ENCODE measurements around the gene FER.
A peak's percentile ranks its signal among the peaks of the same experiment; 100 is the strongest.
"Not testable (repeated sequence)": the region's sequence is repeated elsewhere in the genome, so short reads cannot be mapped to it uniquely, and the experiment has no call there.

FER gene

DNA sequence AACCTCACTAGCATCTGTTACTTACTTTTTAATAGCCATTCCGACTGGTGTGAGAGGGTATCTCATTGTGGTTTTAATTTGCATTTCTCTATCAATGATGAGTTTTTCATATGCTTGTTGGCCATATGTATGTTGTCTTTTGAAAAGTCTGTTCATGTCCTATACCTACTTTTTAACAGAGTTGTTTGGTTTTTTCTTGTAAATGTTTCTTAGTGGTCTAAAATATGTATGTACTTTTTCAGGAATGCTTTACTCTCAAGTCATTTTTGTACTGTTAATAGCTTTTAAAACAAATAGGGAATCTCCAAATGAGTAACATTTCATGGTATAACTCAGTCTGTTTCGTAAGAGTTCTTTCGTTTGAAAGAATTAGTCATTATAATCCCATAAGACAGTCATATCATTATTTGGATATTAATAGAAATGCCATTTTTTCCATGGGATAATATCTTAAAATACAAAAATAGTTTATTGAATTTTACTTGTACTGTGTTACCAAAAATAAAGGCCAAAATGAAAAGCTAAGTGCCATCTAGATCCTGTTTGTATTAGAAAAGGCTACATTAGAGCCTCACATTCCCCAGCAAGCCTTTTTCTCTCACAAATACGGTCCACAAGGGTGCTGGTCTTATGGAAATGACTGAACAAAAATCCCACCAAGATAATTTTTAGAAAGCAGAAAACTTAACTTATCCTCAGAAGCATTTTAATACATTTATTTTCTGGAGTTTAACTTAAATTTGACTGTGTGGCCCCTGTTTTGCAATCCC, 414.4 kb downstream of the FER start:
- CTCF ChIA-PET: interaction anchor here (0.6 to 0.8 kb wide), 4 partner anchors 15 to 822 kb away, joined by 4 to 6 read pairs (median 4); no protein-coding TSS in a partner anchor
- no peak for TF ChIP-seq CTCF (conservative IDR thresholded peaks at IDR 0.05; ENCODE audit: low read depth)
- peak; percentile 9 for DNase-seq (ENCODE audit: low spot score)
- H3K27ac ChIP-seq: no peak overlapping the region
- POLR2A ChIA-PET (ENCODE audit: low non-redundant PET): no interaction called here

DNA sequence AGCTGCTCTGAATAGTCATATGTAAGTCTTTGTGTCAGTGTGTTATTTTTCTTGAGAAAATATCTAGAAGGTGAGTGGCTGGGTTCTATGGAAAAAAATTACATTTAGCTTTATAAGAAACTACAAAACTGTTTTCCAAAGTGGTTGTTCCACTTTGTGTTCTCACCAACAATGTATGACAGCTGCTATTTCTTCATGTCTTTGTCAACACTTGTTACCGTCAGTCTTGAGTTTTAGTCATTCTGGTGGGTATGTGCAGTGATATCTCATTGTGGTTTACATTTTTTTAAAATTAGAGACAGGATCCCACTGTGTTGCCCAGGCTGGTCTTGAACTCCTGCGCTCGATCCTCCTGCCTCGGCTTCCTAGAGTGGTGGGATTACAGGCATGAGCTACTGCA, 415.6 kb downstream of the FER start:
- CTCF ChIA-PET: interaction anchor here (0.5 to 0.7 kb wide), 2 partner anchors 10 to 12 kb away, joined by 3 read pairs; no protein-coding TSS in a partner anchor
- H3K27ac ChIP-seq: no peak overlapping the region
- no peak for DNase-seq (ENCODE audit: low spot score)
- POLR2A ChIA-PET (ENCODE audit: low non-redundant PET): no interaction called here
- TF ChIP-seq CTCF (conservative IDR thresholded peaks at IDR 0.05; ENCODE audit: low read depth): no peak

DNA sequence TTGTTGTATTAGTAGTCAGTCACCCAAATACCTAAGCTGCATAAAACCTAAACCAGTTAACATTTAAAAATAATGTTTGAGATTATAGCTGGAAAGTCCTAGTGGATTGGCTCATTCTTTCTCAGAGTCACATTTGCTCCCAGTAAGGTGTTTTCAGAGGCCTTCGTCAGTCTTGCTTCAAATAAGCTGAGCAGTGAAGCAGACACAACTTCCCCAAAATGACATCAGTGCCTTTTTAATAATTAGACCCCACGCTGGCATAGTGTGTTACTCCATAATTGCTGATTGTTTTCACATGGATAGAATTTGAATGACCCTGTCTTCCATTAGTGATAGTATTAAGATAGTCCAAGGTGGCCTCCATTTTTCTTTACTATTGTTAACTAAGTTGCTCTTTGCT, 416.3 kb downstream of the FER start:
- POLR2A ChIA-PET (ENCODE audit: low non-redundant PET): no interaction called here
- H3K27ac ChIP-seq: no peak overlapping the region
- no peak for TF ChIP-seq CTCF (conservative IDR thresholded peaks at IDR 0.05; ENCODE audit: low read depth)
- no peak for DNase-seq (ENCODE audit: low spot score)
- CTCF ChIA-PET: interaction anchor here (0.7 kb wide), 1 partner anchor 9 kb away, joined by 3 read pairs; no protein-coding TSS in a partner anchor

DNA sequence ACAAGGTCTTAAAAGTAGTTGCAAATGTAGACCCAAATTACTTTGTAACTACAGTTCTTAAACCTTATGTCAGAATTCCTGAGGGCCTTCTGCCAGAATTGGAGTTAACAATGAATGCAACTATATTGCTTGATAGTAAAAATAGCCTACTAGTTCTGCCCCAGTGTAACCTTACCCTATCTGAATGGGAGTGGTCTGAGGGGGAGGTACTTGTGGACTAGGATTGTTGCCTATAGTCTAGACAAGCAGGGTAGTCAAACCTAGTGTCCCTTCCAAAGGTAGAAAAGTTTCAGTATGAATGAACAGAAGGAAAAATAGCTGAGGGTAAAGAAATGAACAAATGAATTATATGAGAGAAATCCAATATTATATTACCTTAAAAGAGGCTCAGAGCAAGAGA, 419.9 kb downstream of the FER start:
- DNase-seq (ENCODE audit: low spot score): no peak
- H3K27ac ChIP-seq: no peak overlapping the region
- CTCF ChIA-PET: no interaction called here
- TF ChIP-seq CTCF (conservative IDR thresholded peaks at IDR 0.05; ENCODE audit: low read depth): no peak
- POLR2A ChIA-PET (ENCODE audit: low non-redundant PET): no interaction called here

DNA sequence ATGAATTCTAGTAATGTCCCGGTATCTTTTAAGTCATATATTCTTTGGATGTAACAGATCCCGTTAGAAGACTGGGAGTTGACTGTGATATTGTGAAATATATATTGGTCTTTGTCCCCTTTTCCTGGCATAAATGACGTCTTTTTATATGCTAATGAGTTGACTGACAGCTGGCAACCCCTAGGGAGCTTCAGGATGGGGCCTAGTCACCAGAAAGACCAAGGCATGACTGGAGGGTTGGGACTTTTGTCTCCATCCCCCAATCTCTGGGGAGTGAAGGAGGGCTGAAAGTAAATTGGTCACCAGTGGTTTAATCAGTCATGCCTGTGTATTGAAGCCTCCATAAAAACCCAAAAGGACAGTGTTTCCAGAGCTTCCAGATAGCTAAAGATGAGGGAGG, 420.5 kb downstream of the FER start:
- no peak for DNase-seq (ENCODE audit: low spot score)
- CTCF ChIA-PET: no interaction called here
- no peak overlapping the region for H3K27ac ChIP-seq
- POLR2A ChIA-PET (ENCODE audit: low non-redundant PET): no interaction called here
- no peak for TF ChIP-seq CTCF (conservative IDR thresholded peaks at IDR 0.05; ENCODE audit: low read depth)

- POLR2A ChIA-PET (ENCODE audit: low non-redundant PET): no interaction called here
- no peak for DNase-seq (ENCODE audit: low spot score)
- no peak for TF ChIP-seq CTCF (conservative IDR thresholded peaks at IDR 0.05; ENCODE audit: low read depth)
- no peak overlapping the region for H3K27ac ChIP-seq
- CTCF ChIA-PET: no interaction called here
Measured at GRCh38 chr5:109170629-109171350, 423.1 kb downstream of the FER start.

DNA sequence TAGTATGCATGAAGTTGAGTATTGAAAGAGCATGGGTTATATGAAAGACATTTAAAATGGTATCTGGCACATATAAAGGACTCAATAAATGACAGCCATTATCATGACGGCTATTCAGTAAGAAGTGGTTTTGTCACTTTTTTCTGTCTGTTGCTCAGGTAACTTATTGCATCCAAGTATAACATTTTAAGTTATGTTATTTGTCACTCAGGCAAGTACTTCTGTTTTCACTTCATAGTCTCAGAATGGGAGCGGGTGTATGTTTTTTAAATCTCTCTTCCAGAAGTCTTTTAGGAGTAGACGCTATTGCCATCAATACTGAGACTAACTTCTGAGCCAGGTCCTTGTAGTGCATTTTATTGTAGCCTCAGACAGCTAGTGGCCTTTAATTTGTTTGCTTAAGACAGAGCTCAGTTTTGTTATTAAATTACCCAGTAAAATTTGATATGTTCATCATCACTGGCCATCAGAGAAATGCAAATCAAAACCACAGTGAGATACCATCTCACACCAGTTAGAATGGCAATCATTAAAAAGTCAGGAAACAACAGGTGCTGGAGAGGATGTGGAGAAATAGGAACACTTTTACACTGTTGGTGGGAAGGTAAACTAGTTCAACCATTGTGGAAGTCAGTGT, 423.9 kb downstream of the FER start:
- POLR2A ChIA-PET (ENCODE audit: low non-redundant PET): not testable (repeated sequence)

More for the DNA sequence above, 423.9 kb downstream of the FER start:
- H3K27ac ChIP-seq; DNase-seq (ENCODE audit: low spot score); CTCF ChIA-PET: not testable (repeated sequence)
